Endothelial cell of umbilical vein (primary cell): Measurements from ENCODE around the gene SLC14A1. TPM values are rescaled to one million over a fixed set of nuclear protein-coding genes. Genes with fewer than 3 reads are reported as not detected.

Experiments
- BruUV-seq: library from RNA; stranded (reverse); fragments of 400-500 nt; replicated peaks from 2 replicates; lab custom pipeline; 2021; lab: Mats Ljungman, UMichigan
- CTCF ChIA-PET: fragments of 300-600, 350-600 bp; sonication (Branson Sonifier 250); formaldehyde crosslinking; loops from one replicate; lab custom pipeline; 2021; ENCODE audit warnings: antibody characterized with exemption, inconsistent platforms; lab: Charles Lee
- POLR2A ChIA-PET: fragments of 300-600, 350-600 bp; sonication (Branson Sonifier 250); formaldehyde crosslinking; loops from one replicate; lab custom pipeline; 2021; ENCODE audit warnings: antibody characterized with exemption, inconsistent platforms; lab: Charles Lee
- DNase-seq: peaks from one replicate; pipeline ENCODE4 v3.0.0-alpha.2; 2011; ENCODE audit warnings: low read depth, low spot score
- FAIRE-seq: peaks from 2 replicates; lab custom pipeline; 2011; peaks lifted over from hg19 to GRCh38; lab: Jason Lieb, UNC
- H2AFZ ChIP-seq: 2 replicates; pipeline ENCODE4 v1.6.0; 2012; ENCODE audit warnings: low read depth, low read length, control low read depth, inconsistent platforms
- H3K27ac ChIP-seq: 2 replicates; pipeline ENCODE4 v1.5.1; 2011; ENCODE audit warnings: low read depth, mild to moderate bottlenecking, control low read depth, low read length, moderate library complexity; ENCODE audit not compliant: insufficient read depth
- H3K27me3 ChIP-seq, 2 experiments: 2 replicates each; pipeline versions ENCODE4 v1.6.0 to v1.6.1; 2011; ENCODE audit warnings: low read length in 2 of 2, mixed read lengths in 1 of 2; ENCODE audit not compliant: control insufficient read depth in 2 of 2, insufficient read depth in 2 of 2
- H3K36me3 ChIP-seq, 2 experiments: 2 replicates in 1 of 2; 3 replicates in 1 of 2; pipeline ENCODE4 v1.5.1; 2011; ENCODE audit warnings: low read length in 2 of 2, mild to moderate bottlenecking in 1 of 2, moderate library complexity in 1 of 2; ENCODE audit not compliant: control insufficient read depth in 2 of 2, insufficient read depth in 2 of 2; ENCODE audit errors: extremely low read depth in 1 of 2
- H3K4me1 ChIP-seq: 3 replicates; pipeline ENCODE4 v1.5.1; 2011; ENCODE audit warnings: mild to moderate bottlenecking, low read length; ENCODE audit not compliant: control insufficient read depth, insufficient read depth; ENCODE audit errors: extremely low read depth
- H3K4me2 ChIP-seq: 2 replicates; pipeline ENCODE4 v1.6.1; 2011; ENCODE audit warnings: low read length, control low read depth, mixed read lengths; ENCODE audit not compliant: insufficient read depth
- H3K4me3 ChIP-seq, 3 experiments: fragments of 200-600 bp in 1 of 3; sonication (generic), shearing (Covaris generic) in 1 of 3; replicated peaks in 1 of 3; 2 replicates each; pipeline ENCODE4 v1.5.1; 2011 to 2016; ENCODE audit warnings: control low read depth in 3 of 3, low read length in 3 of 3, mild to moderate bottlenecking in 2 of 3, inconsistent platforms in 1 of 3, low read depth in 1 of 3, moderate library complexity in 1 of 3; ENCODE audit not compliant: insufficient read depth in 1 of 3
- H3K79me2 ChIP-seq: 2 replicates; pipeline ENCODE4 v1.6.0; 2012; ENCODE audit warnings: low read length, inconsistent platforms; ENCODE audit not compliant: control insufficient read depth, insufficient read depth
- H3K9ac ChIP-seq: replicated peaks from 2 replicates; pipeline ENCODE3; 2011; ENCODE audit warnings: low read length, control low read depth; ENCODE audit not compliant: insufficient read depth; ENCODE audit errors: extremely low read depth
- H3K9me1 ChIP-seq: replicated peaks from 3 replicates; pipeline ENCODE4 v1.6.0; 2011; ENCODE audit warnings: mild to moderate bottlenecking, low read length; ENCODE audit not compliant: control insufficient read depth, insufficient read depth; ENCODE audit errors: extremely low read depth
- H3K9me3 ChIP-seq: replicated peaks from 2 replicates; pipeline ENCODE4 v1.5.1; 2012; ENCODE audit warnings: low read length, inconsistent platforms; ENCODE audit not compliant: control insufficient read depth, insufficient read depth
- H4K20me1 ChIP-seq: replicated peaks from 2 replicates; pipeline ENCODE3; 2011; ENCODE audit warnings: mild to moderate bottlenecking, low read length; ENCODE audit not compliant: control insufficient read depth, insufficient read depth; ENCODE audit errors: extremely low read depth
- FOS ChIP-seq: IDR thresholded peaks from 2 replicates; pipeline ENCODE4 v1.6.1; 2011; ENCODE audit warnings: mild to moderate bottlenecking, low read length, moderate library complexity, borderline replicate concordance; ENCODE audit not compliant: insufficient read depth
- GATA2 ChIP-seq: IDR thresholded peaks from 2 replicates; pipeline ENCODE4 v1.7.0; 2011; ENCODE audit warnings: low read depth, mild to moderate bottlenecking, moderate library complexity, mixed read lengths, low read length; ENCODE audit not compliant: insufficient read length, insufficient read depth
- MYC ChIP-seq: IDR thresholded peaks from one replicate; pipeline ENCODE4 v1.6.1; 2011; ENCODE audit warnings: mild to moderate bottlenecking, low read depth, low read length
- POLR2A ChIP-seq: IDR thresholded peaks from 2 replicates; pipeline ENCODE4 v1.6.1; 2012; ENCODE audit warnings: low read depth, mild to moderate bottlenecking, control low read depth, low read length
- dilution Hi-C: fragments of 300-500 bp; cut with MboI; formaldehyde crosslinking; loops from one replicate; pipeline ENCODE4 v1.15.0; 2019; ENCODE audit warnings: low sequenced_read_pairs; ENCODE audit not compliant: extremely low pct_ligation_motif_present
- intact Hi-C: fragments of 100-400 bp; cut with micrococcal nuclease; formaldehyde crosslinking; loops from one replicate; pipeline ENCODE4 v1.10.0; 2022
- polyA plus RNA-seq, 4 experiments: library from polyadenylated mRNA; depleted of rRNA in 3 of 4; stranded (reverse) in 3 of 4; unstranded in 1 of 4; fragments of >200 nt; gene quantifications; 2 replicates each; pipeline versions ENCODE4 v1.2.1 to v1.2.3, GENCODE V29; 2011 to 2012; ENCODE audit warnings: missing spikeins in 1 of 4
- total RNA-seq: library from RNA; stranded (reverse); gene quantifications from 2 replicates; pipeline ENCODE4 v1.2.3, GENCODE V29; 2021
- TF ChIP-seq, protein P1 (sequence below), 2 donors: IDR thresholded peaks; 1 replicate in 1 of 2; 2 replicates in 1 of 2; pipeline ENCODE4 v1.5.1; 2011; ENCODE audit warnings: low read length in 2 of 2, mild to moderate bottlenecking in 2 of 2, moderate library complexity in 2 of 2, control low read depth in 1 of 2, inconsistent platforms in 1 of 2, low read depth in 1 of 2; ENCODE audit not compliant: insufficient read depth in 1 of 2; ENCODE audit errors: extremely low read depth in 1 of 2
- TF ChIP-seq, protein P2 (sequence below): IDR thresholded peaks from 2 replicates; pipeline ENCODE4 v1.6.1; 2011; ENCODE audit not compliant: insufficient read depth, insufficient read length

SLC14A1 gene
- total and polyA plus RNA-seq, 2 donors (not counting 3 experiments of a cell fraction or from before 2014, with no cell fraction given), result not detected

DNA sequence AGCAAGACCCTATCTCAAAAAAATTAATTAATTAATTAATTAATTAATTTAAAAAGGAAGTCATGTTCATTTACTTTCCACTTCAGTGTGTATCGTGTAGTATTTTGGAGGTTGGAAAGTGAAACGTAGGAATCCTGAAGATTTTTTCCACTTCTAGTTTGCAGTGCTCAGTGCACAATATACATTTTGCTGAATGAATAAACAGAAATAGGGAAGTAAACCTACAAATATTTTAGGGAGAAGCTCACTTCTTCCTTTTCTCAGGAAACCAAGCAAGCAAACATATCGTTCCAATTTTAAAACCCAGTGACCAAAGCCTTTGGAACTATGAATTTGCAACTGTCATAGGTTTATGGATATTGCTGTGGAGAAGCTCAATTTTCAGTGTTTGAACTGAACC, 27.8 kb downstream of the SLC14A1 start:
- Histone ChIP-seq H3K36me3 (no peaks in the 10 kb centered on the region), H3K4me1 (peaks cover 25% of the 10 kb centered on the region), H3K79me2 (no peaks in the 10 kb centered on the region), H4K20me1 (no peaks in the 10 kb centered on the region), H3K9ac (no peak overlapping the region), H3K4me3 (no peak overlapping the region), H3K9me3 (no peaks in the 10 kb centered on the region), H3K27me3 (peaks cover 15 to 35% of the 10 kb centered on the region in 2 experiments), H3K9me1 (no peaks in the 10 kb centered on the region), H3K4me2 (no peak overlapping the region), H3K27ac (no peak overlapping the region), H2AFZ (no peak overlapping the region)
- no peak for DNase-seq
- no peak for FAIRE-seq
- intact Hi-C loops, result no loop called here
- ChIA-PET POLR2A (no interaction called here), CTCF (interaction anchor here (0.8 to 2.5 kb wide), 4 partner anchors 9 to 88 kb away, joined by 3 to 10 read pairs (median 4); no protein-coding TSS in a partner anchor)
- TF ChIP-seq, protein P1, sequence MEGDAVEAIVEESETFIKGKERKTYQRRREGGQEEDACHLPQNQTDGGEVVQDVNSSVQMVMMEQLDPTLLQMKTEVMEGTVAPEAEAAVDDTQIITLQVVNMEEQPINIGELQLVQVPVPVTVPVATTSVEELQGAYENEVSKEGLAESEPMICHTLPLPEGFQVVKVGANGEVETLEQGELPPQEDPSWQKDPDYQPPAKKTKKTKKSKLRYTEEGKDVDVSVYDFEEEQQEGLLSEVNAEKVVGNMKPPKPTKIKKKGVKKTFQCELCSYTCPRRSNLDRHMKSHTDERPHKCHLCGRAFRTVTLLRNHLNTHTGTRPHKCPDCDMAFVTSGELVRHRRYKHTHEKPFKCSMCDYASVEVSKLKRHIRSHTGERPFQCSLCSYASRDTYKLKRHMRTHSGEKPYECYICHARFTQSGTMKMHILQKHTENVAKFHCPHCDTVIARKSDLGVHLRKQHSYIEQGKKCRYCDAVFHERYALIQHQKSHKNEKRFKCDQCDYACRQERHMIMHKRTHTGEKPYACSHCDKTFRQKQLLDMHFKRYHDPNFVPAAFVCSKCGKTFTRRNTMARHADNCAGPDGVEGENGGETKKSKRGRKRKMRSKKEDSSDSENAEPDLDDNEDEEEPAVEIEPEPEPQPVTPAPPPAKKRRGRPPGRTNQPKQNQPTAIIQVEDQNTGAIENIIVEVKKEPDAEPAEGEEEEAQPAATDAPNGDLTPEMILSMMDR (IDR thresholded peaks at IDR 0.05; ENCODE audit: extremely low read depth in 1 of 2, insufficient read depth in 1 of 2, low read depth in 1 of 2, low read length in 2 of 2), result no peak
- TF ChIP-seq, protein P2, sequence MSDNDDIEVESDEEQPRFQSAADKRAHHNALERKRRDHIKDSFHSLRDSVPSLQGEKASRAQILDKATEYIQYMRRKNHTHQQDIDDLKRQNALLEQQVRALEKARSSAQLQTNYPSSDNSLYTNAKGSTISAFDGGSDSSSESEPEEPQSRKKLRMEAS, result no peak
- TF ChIP-seq FOS (no peak), MYC (no peak), POLR2A (no peak), GATA2 (no peak)
- dilution Hi-C loops, result no loop called here
- BruUV-seq, result no TSS peak
